NCI-H2107 treated with DMSO at 0.1 percent for 48 hours (cell line): ENCODE results near the gene PHRF1.

Experiments used
- DNase-seq: peaks from one replicate; lab custom pipeline; 2025; ENCODE audit not compliant: unreplicated experiment; lab: John Stamatoyannopoulos, UW

PHRF1 gene

GRCh38 chr11:595400-595799 is 19.1 kb downstream of the PHRF1 start:
- no peak for DNase-seq

GRCh38 chr11:596374-596773 is 20.1 kb downstream of the PHRF1 start:
- DNase-seq, result no peak

GRCh38 chr11:597166-597725 is 21.0 kb downstream of the PHRF1 start:
- DNase-seq, result no peak

GRCh38 chr11:598005-598680 is 21.9 kb downstream of the PHRF1 start:
- no peak for DNase-seq

- no peak for DNase-seq
Observed at GRCh38 chr11:601573-602245, 25.4 kb downstream of the PHRF1 start.

- DNase-seq, result no peak
Observed at GRCh38 chr11:603154-603553, 26.9 kb downstream of the PHRF1 start.

GRCh38 chr11:605286-606129 is 29.2 kb downstream of the PHRF1 start:
- DNase-seq, result no peak

- no peak for DNase-seq
Observed at GRCh38 chr11:606245-606644, 30.0 kb downstream of the PHRF1 start.

GRCh38 chr11:607020-607780 is 30.9 kb downstream of the PHRF1 start:
- DNase-seq, result no peak

- DNase-seq, result no peak
Observed at GRCh38 chr11:607971-608659, 31.8 kb downstream of the PHRF1 start.

GRCh38 chr11:608791-609251 is 32.6 kb downstream of the PHRF1 start:
- DNase-seq, result no peak

- no peak for DNase-seq
Observed at GRCh38 chr11:609341-609811, 33.1 kb downstream of the PHRF1 start.

GRCh38 chr11:610146-610801 is 34.0 kb downstream of the PHRF1 start:
- DNase-seq, result no peak

- DNase-seq, result no peak
Observed at GRCh38 chr11:611001-611996, 35.0 kb downstream of the PHRF1 start.

- peak; percentile 27 for DNase-seq
Observed at GRCh38 chr11:612201-612960, 36.1 kb downstream of the PHRF1 start.

GRCh38 chr11:612961-613300 is 36.7 kb downstream of the PHRF1 start:
- DNase-seq, result no peak

GRCh38 chr11:613369-613968 is 37.2 kb downstream of the PHRF1 start:
- DNase-seq, result no peak
